ENCODE results near the gene FAM3A. TPM values are rescaled to one million over a fixed set of nuclear protein-coding genes. Genes with fewer than 3 reads are reported as not detected.

FAM3A gene
- total and polyA plus RNA-seq, 9 of the 15 experiments (the other 6 are each of a cell fraction or from before 2014, with no cell fraction given): 0.75 to 70.6 (median 27.0) TPM

DNA sequence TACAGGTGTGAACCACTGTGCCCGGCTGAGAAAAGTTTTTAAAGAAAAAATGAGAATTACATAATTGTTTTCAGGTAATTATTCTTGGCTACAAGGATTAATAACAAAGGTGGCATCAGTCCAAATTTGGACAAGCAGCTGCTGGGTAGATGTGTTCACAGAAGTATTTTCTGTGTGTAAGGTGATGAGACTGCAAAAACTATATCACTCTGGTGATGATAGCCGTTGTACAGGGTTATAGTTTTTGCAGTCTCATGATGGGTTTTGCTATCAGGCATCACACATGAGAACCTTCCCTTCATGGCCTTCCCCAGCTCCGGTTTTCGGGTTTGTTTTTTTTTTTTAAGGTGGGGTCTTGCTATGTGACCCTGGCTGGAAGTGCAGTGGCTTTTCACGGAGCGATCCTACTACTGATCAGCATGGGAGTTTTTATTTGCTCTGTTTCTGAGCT is 20.5 kb downstream of the FAM3A start (continued):
- TF ChIP-seq RBM14 (IDR thresholded peaks at IDR 0.05; ENCODE audit: borderline replicate concordance, insufficient read depth, low read depth, low read length) (no peak), CHD1 (IDR thresholded peaks at IDR 0.05; ENCODE audit: low read length) (no peak), ZNF41 (CRISPR knock-in tag; conservative IDR thresholded peaks at IDR 0.05) (no peak), CHD4 (IDR thresholded peaks at IDR 0.05; ENCODE audit: insufficient read depth, insufficient replicate concordance, low read depth, low read length, poor library complexity, severe bottlenecking) (no peak), RBM39 (optimal IDR thresholded peaks at IDR 0.05; ENCODE audit: low read depth, low read length) (no peak), STAT6 (CRISPR knock-in tag; IDR thresholded peaks at IDR 0.05) (no peak), RBM22 (IDR thresholded peaks at IDR 0.05; ENCODE audit: low read depth, low read length, poor library complexity, severe bottlenecking) (no peak), WHSC1 (IDR thresholded peaks at IDR 0.05; ENCODE audit: low read length) (no peak), ZNF639 (CRISPR knock-in tag; conservative IDR thresholded peaks at IDR 0.05 in 1 of 2, IDR thresholded peaks at IDR 0.05 in 1 of 2) (0 out of 4 replicates have a peak, but pooled peaks of 1 of the 2 experiments have one; percentile 73), NFE2L1 (tag; IDR thresholded peaks at IDR 0.05; ENCODE audit: borderline replicate concordance, low read depth) (peak; percentile 50; the same call in 1 of the 2 replicates), MYC (IDR thresholded peaks at IDR 0.05; ENCODE audit: low read depth, low read length) (no peak), MYC (CRISPR knock-in tag; IDR thresholded peaks at IDR 0.05; ENCODE audit: borderline replicate concordance, low read depth) (no peak), FOXP1 (CRISPR knock-in tag; IDR thresholded peaks at IDR 0.05) (no peak), U2AF1 (optimal IDR thresholded peaks at IDR 0.05; ENCODE audit: low read depth, low read length) (no peak), SMAD4 (CRISPR knock-in tag; conservative IDR thresholded peaks at IDR 0.05) (peak; percentile 59; the same call in 1 of the 2 replicates), HMGXB4 (CRISPR knock-in tag; IDR thresholded peaks at IDR 0.05) (no peak)
- TF ChIP-seq, protein P1, sequence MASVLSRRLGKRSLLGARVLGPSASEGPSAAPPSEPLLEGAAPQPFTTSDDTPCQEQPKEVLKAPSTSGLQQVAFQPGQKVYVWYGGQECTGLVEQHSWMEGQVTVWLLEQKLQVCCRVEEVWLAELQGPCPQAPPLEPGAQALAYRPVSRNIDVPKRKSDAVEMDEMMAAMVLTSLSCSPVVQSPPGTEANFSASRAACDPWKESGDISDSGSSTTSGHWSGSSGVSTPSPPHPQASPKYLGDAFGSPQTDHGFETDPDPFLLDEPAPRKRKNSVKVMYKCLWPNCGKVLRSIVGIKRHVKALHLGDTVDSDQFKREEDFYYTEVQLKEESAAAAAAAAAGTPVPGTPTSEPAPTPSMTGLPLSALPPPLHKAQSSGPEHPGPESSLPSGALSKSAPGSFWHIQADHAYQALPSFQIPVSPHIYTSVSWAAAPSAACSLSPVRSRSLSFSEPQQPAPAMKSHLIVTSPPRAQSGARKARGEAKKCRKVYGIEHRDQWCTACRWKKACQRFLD (CRISPR knock-in tag; IDR thresholded peaks at IDR 0.05): peak; percentile 17; the same call in 1 of the 2 replicates
